Cortex of kidney (tissue), 1 donor: ENCODE data around the gene MORC2.

Experiments used
- DNase-seq: peaks from one replicate; lab custom pipeline; 2025; lab: John Stamatoyannopoulos, UW

MORC2 gene

DNA sequence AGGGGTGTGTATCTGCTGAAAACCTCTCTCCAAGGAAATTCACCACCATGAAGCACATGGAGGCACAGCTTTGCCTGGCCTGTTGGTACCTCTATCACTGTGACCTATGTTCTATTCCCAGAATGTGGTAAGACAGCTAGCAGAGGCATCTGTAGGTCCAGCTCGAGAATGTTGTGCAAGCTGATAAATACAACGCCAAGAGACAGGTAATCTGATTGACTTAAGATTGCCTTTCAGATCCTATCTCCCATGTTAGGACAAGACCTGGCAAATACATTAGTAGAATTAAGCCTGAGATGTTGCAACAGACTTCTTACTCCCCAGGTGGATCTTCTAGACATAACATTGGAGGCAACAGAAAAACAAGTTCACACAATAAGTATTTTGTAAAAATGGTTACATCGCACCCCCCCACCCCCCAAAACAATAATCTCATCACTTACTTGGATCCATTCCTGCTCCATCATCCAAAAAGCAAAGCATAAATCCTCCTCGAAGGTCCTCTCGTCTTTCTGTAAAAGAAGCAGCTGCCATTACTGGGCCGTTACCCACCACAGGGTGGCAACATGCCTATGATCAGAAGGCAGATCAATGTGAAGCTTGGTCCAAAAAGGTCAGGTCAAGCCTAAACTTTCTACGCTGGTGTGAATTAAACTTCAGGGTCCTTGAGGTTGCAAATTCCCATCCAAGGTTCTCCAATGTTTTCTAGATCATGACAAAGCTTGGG lies 18.5 kb downstream of the MORC2 start:
- no peak for DNase-seq

DNA sequence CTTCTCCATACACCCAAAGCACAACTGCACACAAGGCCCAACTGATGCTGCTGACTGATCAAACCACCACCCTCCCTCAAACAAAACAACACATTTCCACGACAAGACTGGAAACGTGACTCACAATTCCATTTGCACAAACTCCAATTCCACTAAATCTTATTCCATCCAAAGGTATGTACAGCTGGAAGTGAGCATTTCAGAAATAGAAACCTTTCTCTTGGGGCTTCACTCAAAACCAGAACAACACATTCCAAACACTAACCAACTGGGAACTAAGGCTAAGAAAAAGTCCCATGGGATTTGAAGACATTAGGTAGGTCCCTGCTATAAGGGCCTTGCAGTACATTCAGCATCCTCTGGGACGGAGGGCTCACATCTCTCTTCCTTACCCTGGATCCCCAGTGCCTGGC lies 19.6 kb downstream of the MORC2 start:
- DNase-seq, result no peak

DNA sequence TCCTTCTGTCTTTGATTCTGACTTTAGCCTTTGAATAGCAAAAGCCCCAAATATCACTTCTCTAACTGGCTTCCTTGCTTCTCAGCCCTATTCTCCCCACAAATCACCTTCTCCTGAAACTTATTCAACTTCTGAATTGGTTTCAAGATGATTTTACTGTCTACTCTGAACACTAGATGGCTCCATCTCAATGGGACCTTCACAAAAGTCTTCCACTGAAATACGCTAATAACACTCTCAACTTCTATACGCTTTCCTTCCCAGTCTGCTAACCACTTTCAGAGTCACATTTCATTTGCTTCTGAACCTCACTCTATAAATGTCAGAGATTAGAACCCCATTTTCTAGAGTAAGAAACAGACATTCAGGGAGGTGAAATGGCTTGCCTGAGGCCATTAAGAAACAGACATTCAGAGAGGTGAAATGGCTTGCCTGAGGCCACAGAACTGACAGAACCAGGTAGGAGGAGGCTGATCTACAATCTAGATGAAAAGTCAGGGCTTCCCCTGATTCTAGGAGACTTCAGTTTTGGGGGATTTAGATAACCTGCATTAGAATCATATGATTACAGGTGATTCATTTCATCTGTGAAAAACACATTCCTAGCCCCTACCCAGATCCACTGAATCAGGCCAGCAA lies 20.6 kb downstream of the MORC2 start:
- no peak for DNase-seq

DNA sequence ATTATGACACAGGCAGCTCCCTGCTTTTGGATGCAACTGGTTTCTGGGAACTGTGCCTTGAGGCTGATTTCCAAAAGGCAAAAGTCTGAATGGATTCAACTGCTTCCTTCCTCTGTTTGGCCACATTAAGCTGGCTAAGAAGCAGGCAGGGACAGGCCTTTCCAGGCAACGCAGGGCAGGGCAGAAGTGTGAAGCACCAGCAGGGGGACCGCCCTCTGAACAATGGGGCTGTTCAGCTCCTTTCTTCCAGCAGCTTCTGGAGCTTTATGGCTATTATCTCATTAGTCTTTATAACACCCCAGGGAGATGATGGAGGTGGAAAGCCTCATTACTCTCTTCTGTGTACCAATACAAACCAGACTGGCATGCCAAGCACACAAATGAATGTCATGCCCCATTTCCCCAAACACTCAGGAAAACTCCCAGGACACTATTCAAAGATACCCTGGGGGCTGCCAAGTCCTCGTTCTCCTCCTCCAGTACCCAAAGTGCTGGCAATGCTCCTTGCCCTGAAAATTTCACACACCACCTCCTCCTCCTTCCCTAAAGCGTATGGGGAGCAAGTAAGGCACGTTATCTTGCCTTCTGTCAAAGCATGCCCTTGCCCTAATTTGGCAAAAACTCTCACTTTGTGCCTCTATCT lies 21.3 kb downstream of the MORC2 start:
- no peak for DNase-seq

DNA sequence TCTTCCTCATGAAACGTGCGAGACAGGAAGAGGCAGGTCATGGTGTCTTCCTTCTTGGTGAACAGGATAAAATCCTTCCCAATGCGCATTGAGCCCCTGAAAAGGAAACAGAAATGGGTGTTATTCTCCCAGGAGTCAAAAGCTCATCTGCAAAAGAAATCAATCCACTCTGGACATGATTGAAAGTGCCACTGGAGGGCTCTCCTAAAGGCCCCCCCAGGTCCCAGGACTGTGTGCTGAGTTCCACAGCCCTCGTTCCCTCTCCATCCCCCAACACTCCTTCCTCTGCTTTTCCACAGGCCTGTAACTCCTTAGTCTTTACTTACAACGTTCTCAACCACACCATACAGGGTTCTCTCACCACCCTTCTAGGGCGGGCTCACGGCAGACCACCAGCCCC lies 22.2 kb downstream of the MORC2 start:
- DNase-seq, result no peak

DNA sequence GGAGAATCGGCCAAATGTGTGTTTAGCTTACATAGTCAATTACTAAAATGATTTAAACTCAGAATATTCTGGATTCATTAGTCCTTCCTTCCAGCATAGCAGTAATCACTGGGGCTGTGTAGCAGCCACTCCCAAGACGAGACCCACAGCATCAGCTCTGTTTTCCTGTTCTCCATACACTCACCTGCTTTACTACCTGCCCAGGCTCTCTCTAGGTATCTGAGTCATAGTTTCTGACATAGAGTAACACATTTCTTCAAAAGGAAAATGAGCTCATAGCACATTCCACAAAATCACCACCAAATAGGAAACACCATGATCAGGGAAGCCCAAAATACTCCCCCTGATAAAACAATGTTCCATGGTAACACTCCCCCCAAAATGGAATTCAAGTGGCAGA lies 22.9 kb downstream of the MORC2 start:
- DNase-seq, result no peak

DNA sequence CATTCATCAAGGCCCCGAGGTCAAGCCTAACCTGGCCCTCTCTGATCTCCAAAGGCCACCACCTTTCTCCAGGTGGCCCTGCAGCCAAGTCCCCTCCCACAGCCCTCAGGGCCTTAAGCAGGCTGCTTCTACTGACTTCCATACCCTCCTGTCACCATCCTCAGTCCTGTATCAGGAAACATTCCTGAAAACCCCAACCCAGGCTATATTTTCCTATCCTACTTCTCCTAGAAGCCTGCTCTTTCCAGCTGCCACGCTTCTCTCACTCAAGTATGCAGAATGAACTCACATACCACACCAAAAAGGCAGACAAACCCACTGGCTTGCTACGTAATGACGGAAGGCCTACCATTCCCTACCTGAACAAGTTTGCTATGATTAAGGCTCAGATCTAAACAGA lies 23.6 kb downstream of the MORC2 start:
- no peak for DNase-seq

DNA sequence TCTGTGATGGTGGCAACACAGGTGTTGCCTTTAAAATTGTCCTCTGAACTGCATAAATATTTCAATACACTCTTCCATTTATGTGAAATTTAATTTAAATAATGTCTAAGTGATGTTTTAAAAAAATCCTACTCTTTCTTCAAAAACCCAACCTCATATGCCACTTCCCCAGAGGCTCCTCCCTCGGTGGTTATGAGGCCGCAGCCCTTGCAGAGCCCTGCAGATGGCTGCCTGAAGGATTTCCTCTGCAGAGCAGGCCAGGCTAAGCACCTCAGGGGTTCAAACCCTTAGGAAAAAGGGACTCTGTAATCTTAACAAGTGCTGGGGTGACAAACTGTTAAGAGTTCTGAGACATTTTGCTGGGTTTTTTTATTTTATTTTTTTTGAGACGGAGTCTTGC lies 25.2 kb downstream of the MORC2 start:
- DNase-seq, result no peak

DNA sequence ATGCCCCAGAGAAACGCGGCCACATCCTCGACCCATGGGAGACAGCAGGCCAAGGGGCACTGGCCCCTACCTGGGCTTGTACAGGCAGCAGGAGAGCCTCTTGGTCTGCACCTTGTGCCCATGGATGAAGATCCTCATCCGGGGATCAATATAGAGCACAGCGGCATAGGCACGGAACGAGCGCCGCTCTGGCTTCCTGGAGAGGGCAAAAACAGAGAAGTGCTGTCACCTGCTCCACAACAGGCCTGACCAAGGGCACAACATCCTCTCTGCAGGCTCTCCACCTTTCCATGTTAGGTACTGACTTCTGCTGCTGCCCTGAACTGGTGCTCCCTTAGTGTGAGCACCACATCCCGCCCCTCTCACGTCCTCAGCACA lies 27.2 kb downstream of the MORC2 start:
- no peak for DNase-seq

DNA sequence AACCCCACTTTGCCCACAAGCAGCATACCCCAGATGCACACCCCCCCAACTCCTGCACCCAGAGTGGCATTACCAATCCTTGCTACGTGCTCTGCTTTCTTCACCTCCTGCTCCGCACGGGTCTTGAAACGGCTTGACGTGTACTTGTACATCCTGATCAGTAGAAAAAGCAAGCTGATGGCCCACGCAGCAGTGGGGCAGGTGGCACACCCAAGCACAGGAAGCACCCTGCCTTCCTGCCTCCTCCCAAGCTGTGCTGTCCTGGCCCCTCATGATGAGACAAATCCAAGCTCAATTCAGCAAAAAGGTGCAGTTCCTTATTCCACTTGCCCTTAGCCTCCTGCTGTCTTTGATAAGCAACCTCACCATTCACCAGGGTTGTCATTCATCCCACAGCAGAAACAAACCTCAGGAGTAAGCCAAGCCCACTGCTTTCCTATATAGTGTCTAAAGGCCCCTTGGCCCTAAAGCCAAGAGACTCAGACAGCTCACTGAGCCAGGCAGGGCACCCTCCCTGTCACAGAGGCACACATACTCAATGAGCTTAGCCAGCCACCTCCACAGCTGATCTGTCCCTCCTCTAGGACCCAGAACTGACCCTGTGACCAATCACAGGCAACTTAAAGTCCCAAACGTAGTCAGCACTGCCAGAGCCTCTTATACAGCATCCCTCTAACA lies 27.8 kb downstream of the MORC2 start:
- no peak for DNase-seq

DNA sequence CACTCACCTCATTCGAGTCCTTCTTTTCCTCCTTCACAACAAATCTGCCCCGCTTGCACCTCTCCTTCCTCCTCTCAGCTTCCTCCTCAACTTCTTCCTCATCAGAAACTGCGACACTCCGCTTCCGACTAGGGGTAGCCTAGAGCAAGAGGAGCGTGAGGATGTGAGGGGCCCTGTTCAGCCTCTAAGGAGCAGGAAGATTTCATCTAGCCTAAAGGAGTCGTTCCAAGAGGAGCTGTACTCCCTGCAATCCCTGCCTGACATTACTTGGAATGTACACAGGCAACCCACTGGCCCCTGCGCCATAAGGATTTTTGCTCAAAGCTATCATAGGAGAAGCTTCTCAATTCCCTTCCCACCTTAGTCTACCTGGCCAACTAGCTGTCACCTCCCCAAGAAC lies 34.5 kb downstream of the MORC2 start:
- no peak for DNase-seq

DNA sequence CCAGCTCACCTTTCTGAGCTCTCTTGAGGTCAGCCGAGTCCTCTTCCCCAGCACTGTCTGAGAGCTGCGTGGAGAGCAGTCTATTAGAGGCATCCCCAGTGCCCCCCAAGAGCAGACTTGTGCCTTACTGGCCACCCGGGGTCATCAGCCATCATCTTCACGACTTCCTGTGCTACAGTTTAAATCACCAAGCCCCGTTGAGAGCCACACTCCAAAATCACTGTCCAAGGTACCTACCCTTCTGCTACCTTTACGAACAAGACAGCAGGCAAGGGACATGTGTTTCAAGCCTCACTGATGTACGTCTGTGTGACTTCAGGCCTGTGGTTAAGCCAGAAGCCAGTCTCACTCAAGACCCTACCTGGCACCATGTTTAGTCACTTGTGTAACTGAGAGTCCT lies 35.1 kb downstream of the MORC2 start:
- no peak for DNase-seq

DNA sequence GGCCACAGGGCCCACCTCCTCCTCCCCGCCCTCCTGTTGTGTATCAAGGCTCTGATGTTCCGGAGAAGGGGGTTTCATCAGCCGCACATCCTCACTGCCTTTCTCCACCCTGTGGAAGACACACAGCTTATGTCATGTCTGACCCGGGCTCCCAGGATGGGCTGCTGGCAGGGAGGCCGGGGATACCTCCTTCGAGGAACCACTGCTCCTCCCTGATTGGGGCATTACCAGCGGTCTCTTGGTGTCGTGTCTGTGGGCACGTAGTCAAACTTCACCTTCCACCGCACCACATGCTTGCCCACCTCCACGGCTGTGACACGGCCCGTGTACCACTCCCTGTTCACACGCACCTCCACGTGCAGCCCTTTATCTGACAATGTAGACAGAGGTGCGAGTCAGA lies 35.9 kb downstream of the MORC2 start:
- DNase-seq, result no peak

DNA sequence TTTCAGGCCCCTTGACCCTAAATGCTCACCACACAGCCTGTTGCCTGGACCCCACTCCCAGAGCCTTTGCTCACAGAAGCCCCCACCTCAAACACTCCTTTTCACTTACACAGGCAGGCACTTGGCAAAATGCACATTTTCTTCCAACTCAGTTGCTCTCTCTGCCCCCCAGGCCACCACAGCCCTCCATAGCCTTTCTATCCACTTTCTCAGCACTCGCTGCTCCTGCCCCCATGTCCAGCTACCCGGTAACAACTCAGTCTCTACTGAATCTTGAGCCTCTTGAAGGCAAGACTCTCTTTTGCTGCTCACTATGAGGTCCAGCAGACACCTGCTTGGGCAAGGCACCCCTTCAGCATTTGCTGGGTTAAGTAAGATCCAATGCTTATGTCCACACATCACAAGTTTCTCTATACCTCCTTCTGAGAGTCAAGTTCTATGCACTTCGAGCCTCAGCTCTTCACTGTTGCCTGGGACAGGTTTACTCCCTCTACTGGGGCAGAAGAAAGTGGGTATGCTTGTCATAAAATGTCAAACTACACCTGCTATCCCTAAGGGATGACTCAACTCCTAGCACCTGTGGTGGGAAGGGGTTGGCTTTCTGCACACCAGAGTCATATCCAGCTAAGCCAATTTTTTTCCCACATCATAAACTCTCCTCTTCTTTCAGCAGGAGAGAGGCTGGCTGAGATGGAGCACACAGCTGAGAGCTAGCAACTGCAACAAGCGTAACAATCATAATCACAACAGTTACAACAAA lies 36.9 kb downstream of the MORC2 start:
- no peak for DNase-seq

DNA sequence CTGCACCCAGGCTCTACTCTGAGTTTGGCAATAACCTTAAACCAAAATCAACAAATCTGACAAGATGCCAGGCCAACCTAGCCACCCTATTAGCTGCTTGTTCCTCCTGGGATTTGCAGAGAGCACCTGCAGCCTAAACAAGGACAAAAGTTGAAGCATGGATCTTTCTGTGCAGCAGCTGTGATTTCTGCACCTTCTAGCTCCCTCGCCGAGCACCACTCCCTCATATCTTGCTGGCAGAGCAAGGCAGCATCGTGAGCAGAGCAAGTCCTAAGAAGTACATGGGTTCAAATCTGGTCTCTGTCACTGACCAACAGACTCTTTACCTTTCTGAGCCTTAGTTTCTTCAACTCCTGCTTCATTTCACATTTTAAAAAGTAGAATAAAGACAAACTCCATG lies 38.3 kb downstream of the MORC2 start:
- DNase-seq, result no peak

DNA sequence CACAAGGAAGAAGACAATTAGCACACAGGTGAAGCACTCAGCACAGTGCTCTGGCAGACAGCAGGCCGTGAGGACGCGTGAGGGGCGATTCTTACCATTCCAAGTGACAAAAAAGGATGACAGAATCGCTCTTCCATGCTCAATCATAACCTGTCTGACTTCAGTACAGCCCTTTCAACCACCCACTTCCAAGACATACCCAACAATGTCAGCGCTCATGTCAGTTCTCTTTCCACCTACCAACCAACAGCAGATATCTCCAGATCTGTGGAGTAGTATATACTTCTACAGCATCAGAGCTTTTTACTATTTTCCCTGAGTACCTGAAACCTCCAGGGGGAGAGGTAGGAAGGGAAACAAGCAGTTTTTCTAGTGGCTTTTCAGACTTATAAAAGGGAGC lies 40.2 kb downstream of the MORC2 start:
- DNase-seq, result no peak

DNA sequence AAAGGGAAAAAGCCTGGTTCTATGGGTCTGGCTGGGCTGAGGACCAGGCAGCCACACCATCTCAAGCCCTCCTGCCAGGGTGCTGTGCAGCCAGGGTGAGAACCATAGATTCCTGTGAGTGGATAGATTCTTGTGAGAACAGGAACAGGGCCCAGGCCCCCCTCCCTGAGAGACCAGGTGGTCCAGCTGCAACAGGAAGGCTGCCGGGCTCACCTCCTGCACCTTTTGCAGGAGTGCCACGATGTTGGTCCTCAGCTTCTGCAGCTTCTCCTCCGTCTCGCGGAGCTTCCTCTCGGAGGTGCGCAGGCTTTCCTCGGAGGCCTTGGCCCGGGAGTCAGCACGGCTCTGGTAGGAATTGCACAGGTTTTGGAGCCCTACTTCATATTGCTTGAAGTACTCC lies 40.8 kb downstream of the MORC2 start:
- DNase-seq, result no peak

DNA sequence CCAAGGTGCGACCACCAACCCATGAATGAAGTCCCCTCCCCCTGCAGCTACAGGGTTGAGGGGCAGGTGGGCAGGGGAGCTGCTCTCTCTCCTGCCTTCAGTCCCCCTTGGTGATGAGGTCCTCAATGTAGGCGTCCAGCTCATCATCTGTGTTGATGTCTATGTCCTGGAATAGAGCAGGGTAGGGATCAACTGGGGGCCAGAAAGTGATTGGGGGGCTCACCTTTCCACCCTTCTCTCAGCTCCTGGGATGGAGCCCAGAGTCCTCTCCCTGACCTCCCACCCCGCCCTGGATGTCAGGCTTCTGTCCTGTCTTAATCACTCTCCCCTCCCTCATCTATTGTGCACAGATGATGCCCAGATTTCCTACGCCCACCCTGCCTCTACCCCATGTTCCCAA lies 41.9 kb downstream of the MORC2 start:
- no peak for DNase-seq

DNA sequence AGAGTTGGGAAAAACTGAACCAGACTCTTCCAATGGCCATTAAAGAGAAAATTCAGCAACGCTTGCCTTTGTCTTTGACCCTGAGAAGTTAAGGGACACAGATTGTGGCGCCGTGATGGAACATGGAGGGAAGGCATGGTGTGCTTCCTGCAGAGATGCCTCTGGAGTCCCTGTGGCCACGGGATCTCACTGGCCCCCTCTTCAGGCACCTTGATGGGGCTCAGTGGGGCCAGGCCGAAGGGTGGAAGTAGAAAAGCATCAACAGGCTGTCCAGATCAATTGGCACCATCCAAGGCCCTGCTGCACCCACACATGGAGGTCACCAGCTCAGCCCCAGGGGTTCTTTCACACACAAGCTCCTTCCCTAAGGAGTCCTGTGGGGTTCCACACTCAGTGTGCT lies 42.9 kb downstream of the MORC2 start:
- no peak for DNase-seq

DNA sequence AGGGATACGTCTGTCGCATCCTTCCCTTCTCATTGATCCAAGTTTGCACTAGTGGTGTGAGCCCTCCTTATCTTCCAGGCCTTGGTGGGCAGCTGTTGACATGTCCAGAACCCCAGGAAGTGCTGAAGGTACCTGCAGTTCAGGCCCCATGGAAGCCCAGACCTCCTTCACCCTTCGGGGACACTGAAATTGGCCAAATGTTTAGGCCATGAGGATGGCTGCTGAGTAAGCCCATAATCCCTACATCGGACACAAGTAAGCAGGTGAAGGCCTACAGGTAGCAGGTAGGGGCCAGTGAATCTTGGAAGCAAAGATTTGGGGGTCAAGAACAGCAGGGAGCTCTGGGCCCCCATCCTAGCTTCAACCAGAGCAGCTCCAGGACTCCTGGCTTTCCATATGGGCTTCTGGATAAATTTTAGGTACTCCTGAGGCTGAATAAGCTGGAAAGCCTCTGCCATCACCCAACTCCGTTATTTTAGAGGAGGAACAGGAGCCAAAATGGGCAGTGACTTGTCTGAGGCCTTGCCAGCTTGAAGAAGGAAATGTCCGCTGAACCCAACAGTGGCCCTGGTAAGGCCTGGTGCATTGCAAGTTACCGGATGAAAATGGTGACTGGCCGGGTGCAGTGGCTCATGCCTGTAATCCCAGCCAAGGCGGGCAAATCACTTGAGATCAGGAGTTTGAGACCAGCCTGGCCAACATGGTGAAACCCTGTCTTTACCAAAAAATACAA lies 45.2 kb downstream of the MORC2 start:
- DNase-seq, result no peak

DNA sequence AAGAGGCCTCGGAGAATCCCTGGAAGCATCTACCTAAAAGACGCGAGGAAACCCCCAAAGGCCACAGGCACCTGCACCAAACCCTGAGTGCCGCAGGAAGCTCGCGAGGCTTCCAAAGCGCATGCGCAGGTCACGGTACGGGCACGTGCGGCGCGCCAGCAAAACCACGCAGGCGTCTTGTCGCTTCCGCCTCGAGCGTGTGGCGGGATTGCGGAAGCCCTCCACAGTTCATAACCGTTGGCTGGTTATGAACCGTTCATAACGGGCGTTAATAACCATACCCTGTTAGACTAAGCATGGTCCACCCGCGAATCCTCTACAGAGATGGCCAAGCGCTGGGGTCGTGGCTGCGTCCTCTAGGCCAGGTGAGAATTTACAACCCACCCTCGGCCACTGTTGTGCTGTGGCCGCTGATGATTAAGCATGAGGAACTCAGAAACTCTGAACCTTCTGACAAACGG lies 46.4 kb downstream of the MORC2 start:
- no peak for DNase-seq

DNA sequence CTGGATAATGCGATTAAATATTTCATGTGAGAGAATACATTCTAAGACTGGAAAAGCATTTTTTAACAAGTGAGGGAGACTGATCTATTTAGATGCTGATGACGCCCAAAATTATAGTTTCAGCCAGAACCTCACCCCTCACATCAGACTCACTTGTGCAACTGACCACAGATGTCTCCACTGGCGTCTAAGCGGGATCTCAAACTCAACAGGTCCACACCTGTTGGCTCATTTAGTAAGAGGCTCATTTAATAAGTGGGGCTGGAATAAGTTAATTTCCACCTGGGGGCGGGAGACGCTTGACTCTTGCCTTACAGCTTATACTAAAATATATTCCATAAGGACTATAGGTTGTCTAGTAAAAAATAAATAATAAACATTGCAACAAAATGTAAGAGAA lies 47.5 kb downstream of the MORC2 start:
- DNase-seq, result no peak
